Hepatocyte (in vitro differentiated cells): ENCODE results near the gene OR10A2. TPM values are rescaled to one million over a fixed set of nuclear protein-coding genes. Genes with fewer than 3 reads are reported as not detected.

Source experiments
- DNase-seq: peaks from one replicate; pipeline ENCODE4 v3.0.0-alpha.2; 2016; ENCODE audit warnings: low spot score
- H2AFZ ChIP-seq: fragments of 200-600 bp; sonication (generic); 2 replicates; pipeline ENCODE4 v1.6.0; 2016; ENCODE audit warnings: antibody characterized with exemption, mild to moderate bottlenecking
- H3K27ac ChIP-seq: fragments of 200-600 bp; sonication (generic); 2 replicates; pipeline ENCODE4 v1.5.1; 2016; ENCODE audit warnings: mild to moderate bottlenecking
- H3K27me3 ChIP-seq: fragments of 200-600 bp; sonication (generic); 2 replicates; pipeline ENCODE4 v1.6.1; 2016
- H3K36me3 ChIP-seq: fragments of 200-600 bp; sonication (generic); replicated peaks from 2 replicates; pipeline ENCODE4 v1.5.1; 2016; ENCODE audit warnings: low read depth; ENCODE audit not compliant: insufficient read depth
- H3K4me1 ChIP-seq: fragments of 200-600 bp; sonication (generic); 2 replicates; pipeline ENCODE4 v1.5.1; 2016; ENCODE audit warnings: mild to moderate bottlenecking, moderate library complexity; ENCODE audit not compliant: insufficient read depth
- H3K4me2 ChIP-seq: fragments of 200-600 bp; sonication (generic); 2 replicates; pipeline ENCODE4 v1.6.0; 2016
- H3K4me3 ChIP-seq: fragments of 200-600 bp; sonication (generic); 2 replicates; pipeline ENCODE4 v1.5.1; 2016; ENCODE audit warnings: mild to moderate bottlenecking
- H3K79me2 ChIP-seq: fragments of 200-600 bp; sonication (generic); 2 replicates; pipeline ENCODE4 v1.6.0; 2017; ENCODE audit warnings: mild to moderate bottlenecking
- H3K9me2 ChIP-seq: fragments of 200-600 bp; sonication (generic); replicated peaks from 2 replicates; pipeline ENCODE4 v1.6.0; 2017; ENCODE audit warnings: mild to moderate bottlenecking; ENCODE audit not compliant: insufficient read depth
- H3K9me3 ChIP-seq: fragments of 200-600 bp; sonication (generic); 2 replicates; pipeline ENCODE4 v1.5.1; 2016; ENCODE audit warnings: low read depth, mild to moderate bottlenecking
- H4K20me1 ChIP-seq: fragments of 200-600 bp; sonication (generic); 2 replicates; pipeline ENCODE4 v1.6.0; 2016; ENCODE audit warnings: mild to moderate bottlenecking; ENCODE audit not compliant: insufficient read depth, poor library complexity, severe bottlenecking
- CTCF ChIP-seq: fragments of 200-600 bp; sonication (generic); IDR thresholded peaks from 2 replicates; pipeline ENCODE4 v1.5.1; 2016; ENCODE audit warnings: antibody characterized with exemption, mild to moderate bottlenecking; ENCODE audit not compliant: poor library complexity
- EZH2 ChIP-seq: fragments of 200-600 bp; sonication (generic); IDR thresholded peaks from 2 replicates; pipeline ENCODE4 v1.6.1; 2016; ENCODE audit warnings: antibody characterized with exemption, mild to moderate bottlenecking, borderline replicate concordance
- EZH2phosphoT487 ChIP-seq: fragments of 200-600 bp; sonication (generic); IDR thresholded peaks from one replicate; pipeline ENCODE4 v1.6.1; 2018; ENCODE audit warnings: antibody characterized with exemption, mild to moderate bottlenecking, low read depth, moderate library complexity; ENCODE audit not compliant: unreplicated experiment, severe bottlenecking
- WGBS: methylation state at CpG from one replicate; pipeline ENCODE4 v1.1.6; 2016; ENCODE audit warnings: low lambda C conversion rate; ENCODE audit errors: missing lambda C conversion rate; 5-methylcytosine and 5-hydroxymethylcytosine counted together
- polyA plus RNA-seq: library from polyadenylated mRNA; unstranded; fragments of >200 nt; fragmentation: Nextera tagmentation; extraction: Ambion mirVana; gene quantifications from 2 replicates; pipeline ENCODE4 v1.2.1, GENCODE V29; 2016
- total RNA-seq: library from RNA; depleted of rRNA; stranded (reverse); fragments of >200 nt; gene quantifications from 2 replicates; pipeline ENCODE4 v1.2.3, GENCODE V29; 2014

Gene OR10A2
- total and polyA plus RNA-seq, 2 experiments from 2014 or later = 0.04 TPM; not detected in 1

GRCh38 chr11:6833356-6833755, 29.5 kb upstream of the OR10A2 start:
- Histone ChIP-seq H3K27me3 (no peaks in the 10 kb centered on the region), H2AFZ (no peak overlapping the region), H4K20me1 (no peaks in the 10 kb centered on the region), H3K4me3 (no peak overlapping the region), H3K4me1 (no peaks in the 10 kb centered on the region), H3K36me3 (no peaks in the 10 kb centered on the region), H3K4me2 (no peak overlapping the region), H3K79me2 (no peaks in the 10 kb centered on the region), H3K27ac (no peak overlapping the region), H3K9me2 (no peaks in the 10 kb centered on the region), H3K9me3 (no peaks in the 10 kb centered on the region)
- no peak for TF ChIP-seq CTCF
- TF ChIP-seq EZH2phosphoT487 = no peak
- no peak for TF ChIP-seq EZH2
- 83% methylated on average over 6 of the region's 6 CpGs for WGBS
- no peak for DNase-seq

DNA sequence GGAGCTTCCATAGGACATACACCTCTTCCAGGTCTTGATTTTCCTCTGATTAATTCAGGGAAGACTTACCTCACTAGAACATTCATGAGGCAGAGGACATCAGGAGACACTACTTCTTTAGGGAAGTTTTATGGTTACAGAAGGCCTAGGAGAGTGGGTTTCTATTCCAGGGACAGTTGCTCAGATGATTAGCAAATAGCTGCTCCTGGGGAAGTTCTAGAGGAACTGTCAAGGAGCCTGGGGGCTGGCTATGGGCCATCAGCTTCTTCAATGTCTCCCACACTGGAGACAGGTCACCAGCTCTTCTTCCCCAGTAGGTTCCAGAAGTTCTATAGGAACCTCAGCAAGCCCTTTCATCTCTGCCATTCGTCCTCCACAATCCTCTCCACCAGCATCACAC, 28.8 kb upstream of the OR10A2 start:
- Histone ChIP-seq H4K20me1 (no peaks in the 10 kb centered on the region), H3K4me2 (no peak overlapping the region), H3K9me2 (no peaks in the 10 kb centered on the region), H3K36me3 (no peaks in the 10 kb centered on the region), H3K27ac (no peak overlapping the region), H3K4me3 (no peak overlapping the region), H2AFZ (no peak overlapping the region), H3K4me1 (no peaks in the 10 kb centered on the region), H3K9me3 (no peaks in the 10 kb centered on the region), H3K27me3 (no peaks in the 10 kb centered on the region), H3K79me2 (no peaks in the 10 kb centered on the region)
- TF ChIP-seq EZH2 = no peak
- no peak for TF ChIP-seq CTCF
- TF ChIP-seq EZH2phosphoT487 = no peak
- WGBS = 89% methylated on average over 1 of the region's 1 CpG
- DNase-seq = no peak

DNA sequence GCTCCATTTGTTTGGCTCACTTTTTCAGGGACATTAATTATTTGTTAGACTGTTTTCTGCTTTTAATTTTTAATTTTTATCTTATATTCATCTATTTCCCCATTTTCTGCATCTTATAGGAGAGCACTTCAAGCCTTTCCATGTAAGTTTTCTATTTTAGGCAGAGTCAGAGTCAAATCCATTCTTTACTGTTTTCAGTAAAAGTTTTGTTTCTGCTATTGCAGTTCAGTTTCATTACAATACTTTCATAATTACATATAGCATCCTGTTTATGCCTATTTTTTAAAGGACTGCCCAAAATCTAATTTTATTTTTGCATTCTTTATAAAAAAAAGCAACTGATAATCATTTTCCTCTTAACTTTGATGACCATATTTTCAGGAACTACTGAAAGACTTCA, 21.2 kb upstream of the OR10A2 start:
- no peaks in the 10 kb centered on the region for H3K36me3 ChIP-seq
- H3K79me2 ChIP-seq = no peaks in the 10 kb centered on the region
- no peak overlapping the region for H2AFZ ChIP-seq
- H3K4me1 ChIP-seq = no peaks in the 10 kb centered on the region
- H4K20me1 ChIP-seq = no peaks in the 10 kb centered on the region
- TF ChIP-seq EZH2 = no peak
- no peak for TF ChIP-seq EZH2phosphoT487
- H3K4me2 ChIP-seq = no peak overlapping the region
- no peak overlapping the region for H3K27ac ChIP-seq
- H3K27me3 ChIP-seq = no peaks in the 10 kb centered on the region
- H3K9me2 ChIP-seq = no peaks in the 10 kb centered on the region
- H3K4me3 ChIP-seq = no peak overlapping the region
- H3K9me3 ChIP-seq = no peaks in the 10 kb centered on the region
- no peak for DNase-seq

GRCh38 chr11:6843670-6844069, 19.2 kb upstream of the OR10A2 start:
- H4K20me1 ChIP-seq = no peaks in the 10 kb centered on the region
- no peaks in the 10 kb centered on the region for H3K36me3 ChIP-seq
- no peaks in the 10 kb centered on the region for H3K9me3 ChIP-seq
- H3K9me2 ChIP-seq = no peaks in the 10 kb centered on the region
- no peak overlapping the region for H3K27ac ChIP-seq
- H3K4me2 ChIP-seq = no peak overlapping the region
- no peak overlapping the region for H3K4me3 ChIP-seq
- no peak for TF ChIP-seq CTCF
- no peak for TF ChIP-seq EZH2phosphoT487
- no peak for TF ChIP-seq EZH2
- H3K27me3 ChIP-seq = no peaks in the 10 kb centered on the region
- H3K4me1 ChIP-seq = no peaks in the 10 kb centered on the region
- DNase-seq = no peak
- WGBS = 70% methylated on average over 2 of the region's 2 CpGs
- H3K79me2 ChIP-seq = no peaks in the 10 kb centered on the region
- H2AFZ ChIP-seq = no peak overlapping the region
